22Rv1 (cell line): ENCODE data around the gene LIPG.

Experiments
- ZFX ChIP-seq: fragments of 450-650 bp; IDR thresholded peaks from 2 replicates; pipeline ENCODE4 v1.6.1; 2017; ENCODE audit warnings: antibody characterized with exemption, borderline replicate concordance
- TF ChIP-seq, protein P1 (sequence below): fragments of 450-650 bp; IDR thresholded peaks from 2 replicates; pipeline ENCODE4 v1.5.1; 2017; ENCODE audit warnings: mild to moderate bottlenecking

DNA sequence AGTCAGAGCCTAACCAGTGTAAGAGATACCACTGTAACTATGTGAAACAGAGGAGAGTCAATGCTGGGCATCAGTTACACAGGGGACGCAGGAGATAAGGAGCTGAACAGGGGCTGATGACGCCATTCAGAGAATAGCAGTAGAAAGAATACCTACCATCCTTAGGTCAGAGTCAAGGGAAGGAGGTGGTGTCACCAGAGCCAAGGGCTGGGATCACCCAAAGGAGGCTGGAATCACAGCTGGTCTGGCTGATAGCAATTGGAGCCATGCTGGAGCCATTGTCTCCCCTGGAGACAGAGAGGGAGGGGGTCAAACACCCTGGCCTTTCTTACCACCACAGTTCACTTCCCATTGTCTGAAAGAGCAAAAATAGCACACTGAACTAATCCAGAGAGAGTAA lies 37.5 kb upstream of the LIPG start:
- TF ChIP-seq, protein P1, sequence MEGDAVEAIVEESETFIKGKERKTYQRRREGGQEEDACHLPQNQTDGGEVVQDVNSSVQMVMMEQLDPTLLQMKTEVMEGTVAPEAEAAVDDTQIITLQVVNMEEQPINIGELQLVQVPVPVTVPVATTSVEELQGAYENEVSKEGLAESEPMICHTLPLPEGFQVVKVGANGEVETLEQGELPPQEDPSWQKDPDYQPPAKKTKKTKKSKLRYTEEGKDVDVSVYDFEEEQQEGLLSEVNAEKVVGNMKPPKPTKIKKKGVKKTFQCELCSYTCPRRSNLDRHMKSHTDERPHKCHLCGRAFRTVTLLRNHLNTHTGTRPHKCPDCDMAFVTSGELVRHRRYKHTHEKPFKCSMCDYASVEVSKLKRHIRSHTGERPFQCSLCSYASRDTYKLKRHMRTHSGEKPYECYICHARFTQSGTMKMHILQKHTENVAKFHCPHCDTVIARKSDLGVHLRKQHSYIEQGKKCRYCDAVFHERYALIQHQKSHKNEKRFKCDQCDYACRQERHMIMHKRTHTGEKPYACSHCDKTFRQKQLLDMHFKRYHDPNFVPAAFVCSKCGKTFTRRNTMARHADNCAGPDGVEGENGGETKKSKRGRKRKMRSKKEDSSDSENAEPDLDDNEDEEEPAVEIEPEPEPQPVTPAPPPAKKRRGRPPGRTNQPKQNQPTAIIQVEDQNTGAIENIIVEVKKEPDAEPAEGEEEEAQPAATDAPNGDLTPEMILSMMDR: no peak
- no peak for TF ChIP-seq ZFX
